Endothelial cell of coronary artery (primary cell): ENCODE results near the gene GALNT3. TPM values are rescaled to one million over a fixed set of nuclear protein-coding genes. Genes with fewer than 3 reads are reported as not detected.

ENCODE experiments used
- total RNA-seq: library from RNA; depleted of rRNA; stranded (reverse); fragments of >200 nt; gene quantifications from 2 replicates; pipeline ENCODE4 v1.2.3, GENCODE V29; 2014

The GALNT3 gene
- total RNA-seq: 0.09 TPM in 2 replicates

DNA sequence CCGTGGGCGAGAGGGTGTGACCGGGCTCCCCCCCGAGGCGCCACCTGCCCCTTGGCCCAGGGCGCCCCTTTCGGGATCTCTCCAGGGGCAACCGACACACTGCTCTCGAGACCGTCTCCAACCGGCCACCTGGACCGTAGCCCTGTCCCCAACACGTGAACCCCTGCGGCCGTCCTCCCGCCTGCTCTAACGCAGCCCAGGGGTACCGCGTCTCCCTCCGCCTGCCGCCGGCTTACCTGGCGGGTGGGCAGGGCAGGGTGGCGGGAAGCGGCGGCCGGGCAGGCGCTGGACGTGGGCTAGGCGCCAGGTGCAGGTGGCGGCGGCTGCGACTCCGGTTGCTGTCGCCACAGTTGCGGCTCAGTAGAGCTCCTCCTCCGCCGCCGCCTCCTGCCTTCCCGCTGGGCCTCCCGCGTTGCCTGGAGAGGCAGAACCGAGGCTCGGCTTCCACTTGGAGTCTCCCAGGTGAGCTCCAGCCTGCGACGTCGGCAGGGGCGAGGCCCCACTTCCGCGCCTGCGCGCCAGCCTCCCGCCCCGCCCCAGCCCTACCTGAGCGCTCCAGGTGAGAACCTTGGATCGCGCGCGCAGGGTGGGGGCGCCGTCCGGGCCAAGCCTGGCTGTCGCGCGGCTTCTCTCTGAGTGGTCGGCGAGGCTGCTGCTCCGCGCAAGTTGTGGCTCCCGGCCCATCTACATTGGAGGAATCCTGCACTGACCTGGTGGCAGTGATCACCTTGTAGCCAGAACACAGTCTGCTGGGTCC lies at the start of gene GALNT3:
Gene GALNT3, minus strand, starts transcription at position 469 of the 757 bp plus-strand sequence. CDS start 23,547 bp downstream, outside the sequence.

Other genes starting within 250 kb of the GALNT3 start
- gene TTC21B, start 159.5 kb upstream of the GALNT3 start, total RNA-seq: 21.1 and 34.4 TPM in 2 replicates